BE2C (cell line): ENCODE measurements around the gene IL24.
A peak's percentile ranks its signal among the peaks of the same experiment; 100 is the strongest.

Experiments
- DNase-seq: peaks from one replicate; pipeline ENCODE4 v3.0.0-alpha.2; 2020
- H3K27me3 ChIP-seq: fragments of 250-450 bp; sonication (Bioruptor Pico); 2 replicates; pipeline ENCODE4 v1.5.1; 2020; ENCODE audit warnings: mild to moderate bottlenecking
- H3K36me3 ChIP-seq: fragments of 250-450 bp; sonication (Bioruptor Pico); 2 replicates; pipeline ENCODE4 v1.5.1; 2020; ENCODE audit warnings: mild to moderate bottlenecking
- H3K4me1 ChIP-seq: fragments of 250-450 bp; sonication (Bioruptor Pico); 2 replicates; pipeline ENCODE4 v1.5.1; 2020
- H3K4me3 ChIP-seq: 2 replicates; pipeline ENCODE4 v1.5.1; 2011; ENCODE audit warnings: low read depth, low read length
- H3K9me3 ChIP-seq: fragments of 250-450 bp; sonication (Bioruptor Pico); 2 replicates; pipeline ENCODE4 v1.5.1; 2020
- CTCF ChIP-seq: IDR thresholded peaks from 2 replicates; pipeline ENCODE4 v1.5.1; 2012; ENCODE audit warnings: mild to moderate bottlenecking, low read depth, low read length

Gene IL24

GRCh38 chr1:206924592-206925105 is 27.4 kb downstream of the IL24 start:
- DNase-seq, result no peak
- Histone ChIP-seq H3K4me1 (no peaks in the 10 kb centered on the region), H3K36me3 (no peaks in the 10 kb centered on the region)

GRCh38 chr1:206925106-206925736 is 28.0 kb downstream of the IL24 start:
- no peaks in the 10 kb centered on the region for H3K9me3 ChIP-seq
- no peaks in the 10 kb centered on the region for H3K36me3 ChIP-seq
- H3K4me3 ChIP-seq, result no peak overlapping the region
- DNase-seq, result no peak
- no peaks in the 10 kb centered on the region for H3K4me1 ChIP-seq
- TF ChIP-seq CTCF, result peak; percentile 16; the same call in 1 of the 2 replicates
- H3K27me3 ChIP-seq, result no peaks in the 10 kb centered on the region

More at GRCh38 chr1:206924592-206925105, 27.4 kb downstream of the IL24 start:
- no peak for TF ChIP-seq CTCF
- Histone ChIP-seq H3K9me3 (no peaks in the 10 kb centered on the region), H3K4me3 (no peak overlapping the region), H3K27me3 (no peaks in the 10 kb centered on the region)

- Histone ChIP-seq H3K36me3 (no peaks in the 10 kb centered on the region), H3K9me3 (no peaks in the 10 kb centered on the region), H3K4me3 (no peak overlapping the region), H3K27me3 (no peaks in the 10 kb centered on the region), H3K4me1 (no peaks in the 10 kb centered on the region)
- no peak for TF ChIP-seq CTCF
- DNase-seq, result no peak
Measured at GRCh38 chr1:206926286-206926685, 29.0 kb downstream of the IL24 start.

GRCh38 chr1:206929524-206929923 is 32.3 kb downstream of the IL24 start:
- TF ChIP-seq CTCF, result no peak

GRCh38 chr1:206930210-206930798 is 33.1 kb downstream of the IL24 start:
- no peak for TF ChIP-seq CTCF

More at GRCh38 chr1:206929524-206929923, 32.3 kb downstream of the IL24 start:
- Histone ChIP-seq H3K4me3 (no peak overlapping the region), H3K4me1 (no peaks in the 10 kb centered on the region), H3K9me3 (no peaks in the 10 kb centered on the region), H3K27me3 (no peaks in the 10 kb centered on the region), H3K36me3 (no peaks in the 10 kb centered on the region)
- DNase-seq, result no peak

GRCh38 chr1:206931709-206932108 is 34.5 kb downstream of the IL24 start:
- Histone ChIP-seq H3K4me1 (no peaks in the 10 kb centered on the region), H3K27me3 (no peaks in the 10 kb centered on the region), H3K9me3 (no peaks in the 10 kb centered on the region), H3K4me3 (no peak overlapping the region), H3K36me3 (no peaks in the 10 kb centered on the region)
- no peak for DNase-seq
- TF ChIP-seq CTCF, result 0 out of 2 replicates have a peak, but pooled peaks have one; percentile 13

More at GRCh38 chr1:206930210-206930798, 33.1 kb downstream of the IL24 start:
- no peaks in the 10 kb centered on the region for H3K27me3 ChIP-seq
- H3K4me1 ChIP-seq, result no peaks in the 10 kb centered on the region
- DNase-seq, result no peak
- no peak overlapping the region for H3K4me3 ChIP-seq
- no peaks in the 10 kb centered on the region for H3K9me3 ChIP-seq
- no peaks in the 10 kb centered on the region for H3K36me3 ChIP-seq
